HL-60/S4 treated with retinoic acid at 250 ng/mL for 4 days and 3 days (cell line): ENCODE results near the gene SIRPA.

Source experiments
- in situ Hi-C: fragments of 300-500 bp; cut with MboI; formaldehyde crosslinking; loops from 2 replicates; pipeline ENCODE4 v1.7.0; 2022; ENCODE audit warnings: low sequenced_read_pairs

SIRPA gene

DNA sequence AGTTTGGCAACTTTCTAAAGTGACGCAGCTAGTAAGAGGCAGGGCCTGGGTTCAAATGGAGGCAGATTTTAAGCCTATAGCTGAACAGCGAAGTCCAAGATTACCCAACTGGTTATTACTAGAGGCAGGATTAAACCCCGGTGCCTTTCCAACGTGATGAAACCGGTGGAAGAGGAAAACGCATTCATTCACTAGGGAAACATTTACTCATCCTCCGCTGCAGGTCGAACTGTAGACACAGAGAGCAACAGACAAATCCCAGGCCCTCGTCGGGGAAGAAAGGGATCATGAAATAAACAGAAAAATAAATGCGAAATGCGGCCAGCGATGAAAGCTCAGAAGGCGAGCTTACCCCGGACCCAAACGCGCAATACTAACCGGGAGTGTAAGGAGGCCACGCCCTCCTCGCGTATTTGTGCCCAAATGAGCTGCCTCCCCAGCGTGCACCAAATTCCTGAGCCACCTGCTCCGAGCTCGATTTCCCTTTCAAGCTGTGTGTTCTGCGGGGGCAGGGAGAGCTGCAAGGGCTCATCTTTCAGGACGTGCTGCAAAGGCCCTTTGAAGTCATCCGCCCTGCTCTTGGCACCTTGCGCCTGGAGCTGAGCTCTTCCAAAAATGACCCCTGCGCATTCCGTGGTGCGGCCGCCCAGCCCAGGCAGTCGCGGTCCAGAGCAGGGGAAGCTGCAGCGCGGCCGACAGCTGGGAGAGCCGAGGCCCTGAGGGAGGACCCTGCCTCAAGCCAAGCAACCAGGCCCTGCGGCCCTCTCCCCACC lies 51.7 kb downstream of the SIRPA start:
- in situ Hi-C loops: no loop called here

DNA sequence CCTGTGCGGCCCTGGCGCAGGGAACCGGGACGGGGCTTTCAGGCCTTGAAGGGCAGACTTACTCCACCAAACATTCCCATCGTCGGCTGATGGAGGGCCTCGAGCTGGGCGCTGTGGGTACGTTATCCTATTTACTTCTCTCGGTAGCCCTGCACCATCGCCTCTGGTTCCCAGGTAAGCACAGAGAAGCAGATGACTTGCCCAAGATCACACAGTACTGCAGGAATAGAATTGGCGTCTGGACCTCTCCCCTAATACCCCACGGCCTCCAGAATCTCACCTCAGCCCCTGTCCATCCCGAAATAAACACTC lies 52.3 kb downstream of the SIRPA start:
- in situ Hi-C loops: no loop called here

- in situ Hi-C loops: no loop called here
Measured at GRCh38 chr20:1949347-1950100, 54.3 kb downstream of the SIRPA start.

DNA sequence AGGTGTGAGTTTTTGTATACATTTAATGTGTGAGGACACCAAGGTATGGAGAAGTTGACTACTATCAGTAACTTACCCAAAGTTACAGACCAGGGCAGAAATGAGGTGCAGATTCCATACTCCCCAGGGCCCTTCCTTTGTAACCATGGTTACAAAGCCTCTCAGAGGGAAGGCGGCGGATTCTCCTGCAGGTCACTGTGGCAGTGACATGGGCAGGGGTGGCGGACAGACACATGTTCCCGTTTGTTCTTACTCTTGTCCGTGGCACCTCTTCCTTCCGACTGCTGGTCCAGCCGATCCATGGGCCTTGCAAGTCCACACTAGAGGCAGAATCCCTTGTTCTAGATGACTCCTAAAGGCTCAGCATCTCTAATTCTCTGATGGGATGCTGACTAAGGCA lies 55.6 kb downstream of the SIRPA start:
- in situ Hi-C loops: no loop called here

DNA sequence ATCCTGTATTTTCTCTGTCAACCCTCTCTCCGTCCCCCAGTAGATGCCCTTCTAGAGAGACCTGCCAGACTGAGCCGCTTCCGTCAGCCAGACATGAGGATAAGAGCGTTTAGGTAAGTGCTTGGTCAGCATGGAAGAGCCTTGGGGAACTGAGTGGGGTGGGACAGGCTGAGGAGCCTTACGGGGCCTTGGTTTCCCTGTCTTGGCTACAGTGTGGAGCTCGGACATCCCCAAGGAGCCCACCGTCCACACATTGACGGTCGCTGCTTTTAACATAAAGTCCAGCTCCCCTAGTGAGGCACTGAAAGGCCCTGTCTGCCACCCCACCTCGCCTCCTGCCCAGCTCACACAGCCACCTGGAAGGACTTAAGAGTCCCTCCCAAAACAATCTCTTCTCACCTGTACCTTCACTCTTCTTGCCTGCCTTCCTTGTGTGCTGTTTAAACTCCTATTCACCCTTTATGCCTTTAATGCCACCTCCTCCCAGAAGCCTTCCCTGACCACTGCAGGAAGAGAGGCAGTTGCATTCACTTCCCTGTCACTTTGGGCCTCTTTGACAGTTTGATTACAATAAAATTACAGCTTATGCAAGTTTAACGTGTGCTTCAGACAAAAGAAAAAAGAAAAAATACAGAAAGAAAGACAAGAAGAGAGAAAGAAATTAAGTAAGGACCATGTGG lies 56.4 kb downstream of the SIRPA start:
- in situ Hi-C loops: no loop called here

DNA sequence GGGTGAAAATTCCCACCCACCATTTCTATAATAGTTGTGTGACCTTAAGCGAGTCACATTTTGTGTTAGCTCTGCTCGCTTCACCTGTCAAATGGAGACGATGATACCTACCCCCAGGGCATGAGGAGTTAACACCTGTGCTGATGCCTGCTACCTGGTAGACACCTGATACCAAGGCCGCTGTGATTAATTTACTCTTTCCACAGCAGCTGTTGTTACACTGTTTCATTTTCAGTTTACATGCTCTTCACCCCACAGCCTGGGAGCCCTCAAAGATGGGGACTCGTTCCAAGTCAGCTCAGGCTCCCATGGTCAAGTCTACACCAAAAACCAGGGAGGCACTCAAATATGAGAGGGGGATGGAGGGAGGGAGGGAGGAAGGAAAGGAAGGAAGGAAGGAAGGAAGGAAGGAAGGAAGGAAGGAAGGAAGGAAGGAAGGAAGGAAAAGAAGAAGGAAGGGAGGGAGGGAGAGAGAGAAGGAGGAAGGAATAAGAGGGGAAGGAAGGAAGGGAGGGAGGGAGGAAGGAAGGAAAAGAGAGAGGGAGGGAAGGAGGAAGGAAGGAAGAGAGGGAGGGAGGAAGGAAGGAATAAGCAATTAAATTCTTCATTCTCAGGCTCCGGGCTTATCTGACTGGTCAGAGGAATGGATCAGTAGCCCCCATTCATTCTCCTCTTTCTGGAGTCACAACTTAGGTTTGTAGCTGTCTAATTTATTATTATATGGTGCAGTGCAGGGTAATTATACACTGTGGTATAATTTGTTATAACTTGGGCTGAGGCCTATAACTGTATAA lies 57.7 kb downstream of the SIRPA start:
- in situ Hi-C loops: no loop called here

DNA sequence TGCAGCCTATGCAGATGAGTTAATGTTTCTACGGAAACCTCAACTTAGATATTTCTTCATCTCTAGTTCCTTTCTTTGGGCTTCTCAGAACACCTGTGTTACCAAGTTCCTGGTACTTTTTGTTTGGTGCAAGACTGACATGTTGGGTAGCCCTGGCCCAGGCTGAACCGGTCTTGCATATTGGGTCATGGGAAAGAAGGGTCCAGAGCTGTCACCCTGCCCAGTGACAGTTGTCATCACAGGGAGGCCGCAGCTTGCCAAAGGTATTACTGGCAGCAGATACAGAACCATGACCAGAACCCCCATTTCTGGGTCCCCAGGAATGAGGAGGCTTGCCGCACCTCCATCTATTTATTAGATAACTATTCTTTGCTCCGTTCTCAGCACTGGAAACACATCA lies 58.4 kb downstream of the SIRPA start:
- in situ Hi-C loops: no loop called here

- in situ Hi-C loops: no loop called here
Measured at GRCh38 chr20:1955217-1955616, 60.0 kb downstream of the SIRPA start.

- in situ Hi-C loops: no loop called here
Measured at GRCh38 chr20:1958426-1958825, 63.2 kb downstream of the SIRPA start.

GRCh38 chr20:1959156-1959555 lies 63.9 kb downstream of the SIRPA start:
- in situ Hi-C loops: no loop called here

- in situ Hi-C loops: no loop called here
Measured at GRCh38 chr20:1961374-1961773, 66.2 kb downstream of the SIRPA start.

DNA sequence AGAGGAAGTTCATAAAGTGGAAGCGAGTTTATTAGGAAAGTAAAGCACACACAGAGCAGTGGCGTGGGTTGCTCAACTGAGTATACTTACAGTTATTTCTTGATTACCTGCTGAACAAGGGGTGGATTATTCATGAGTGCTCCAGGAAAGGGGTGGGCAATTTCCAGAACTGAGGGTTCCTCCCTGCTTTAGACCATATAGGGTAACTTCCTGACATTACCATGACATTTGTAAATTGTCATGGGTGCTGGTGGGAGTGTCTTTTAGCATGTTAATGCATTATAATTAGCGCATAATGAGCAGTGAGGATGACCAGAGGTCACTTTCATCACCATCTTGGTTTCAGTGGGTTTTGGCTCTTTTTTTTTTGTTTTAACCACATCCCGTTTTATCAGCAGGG lies 68.9 kb downstream of the SIRPA start:
- in situ Hi-C loops: no loop called here

DNA sequence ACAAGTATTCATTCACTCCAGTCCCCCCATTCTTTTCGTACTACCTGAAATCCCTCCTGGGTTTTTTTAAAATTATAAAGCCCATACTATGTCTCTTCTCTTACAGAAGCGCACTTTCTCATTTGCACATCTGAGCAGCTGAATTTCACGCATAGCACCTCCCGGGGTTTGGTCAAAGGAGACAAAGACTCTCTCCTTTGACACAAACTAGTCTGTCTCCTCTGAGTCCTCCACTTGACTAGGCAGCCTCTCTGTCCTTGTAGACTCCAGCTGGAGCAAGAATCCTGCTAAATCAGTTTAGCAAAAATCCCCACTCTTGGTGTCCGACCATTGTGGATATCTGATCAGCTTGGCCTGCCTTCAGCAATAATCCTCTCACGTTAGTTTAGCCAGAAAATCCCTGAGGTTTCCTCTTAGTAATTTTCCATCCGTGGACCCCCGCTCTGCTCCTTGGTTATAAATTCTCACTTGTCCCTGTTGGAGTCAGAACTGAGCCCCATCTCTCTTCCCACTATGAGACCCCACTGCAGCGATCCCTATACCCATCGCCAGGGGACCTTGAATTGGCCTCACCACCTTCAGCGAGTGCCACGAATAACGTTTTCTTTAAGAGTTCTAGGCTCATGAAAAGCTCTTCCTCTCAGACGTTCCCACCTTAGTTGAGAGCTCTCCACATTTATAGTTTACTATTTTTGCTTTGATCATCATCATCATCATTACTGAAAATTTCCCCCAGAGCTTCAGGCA lies 69.6 kb downstream of the SIRPA start:
- in situ Hi-C loops: no loop called here

DNA sequence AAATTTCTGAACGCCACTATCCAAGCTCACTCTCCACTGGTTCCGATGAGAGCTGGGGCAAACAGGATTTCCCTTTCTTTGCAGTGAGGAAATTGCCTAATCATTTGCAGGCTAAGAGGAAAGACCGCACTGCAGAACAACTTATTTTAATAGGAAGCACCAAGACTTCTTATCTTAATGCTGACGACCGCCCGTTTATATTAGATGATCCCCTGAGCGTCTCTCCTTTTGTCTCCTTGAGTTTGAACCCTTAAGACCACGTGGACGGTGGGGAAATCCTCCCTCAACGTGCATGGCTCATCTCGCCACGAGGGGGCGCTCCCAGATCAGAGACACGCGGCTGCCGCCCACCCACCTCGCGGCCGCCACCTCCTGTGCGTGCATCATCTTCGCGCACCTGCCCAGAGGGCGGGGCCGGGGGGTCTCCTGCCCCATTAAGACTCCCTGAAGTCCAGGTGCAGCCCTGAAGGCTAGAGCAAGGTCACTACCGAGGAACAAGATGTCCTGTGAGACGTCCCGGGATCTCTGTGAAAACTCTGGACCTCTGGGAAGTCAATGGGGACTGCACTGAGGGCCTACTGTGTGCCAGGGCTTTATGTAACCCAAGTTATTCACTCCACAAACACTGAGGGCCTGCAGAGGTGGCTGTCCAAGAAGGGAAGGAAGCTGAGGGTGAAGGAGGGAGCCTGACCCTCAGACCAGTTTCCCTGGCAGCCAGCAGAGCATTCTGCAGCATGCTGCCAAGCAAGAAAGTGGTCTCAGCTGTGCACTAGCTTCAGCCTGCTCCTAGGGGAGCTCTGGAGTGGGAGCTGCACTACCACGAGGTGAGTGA lies 70.5 kb downstream of the SIRPA start:
- in situ Hi-C loops: no loop called here

DNA sequence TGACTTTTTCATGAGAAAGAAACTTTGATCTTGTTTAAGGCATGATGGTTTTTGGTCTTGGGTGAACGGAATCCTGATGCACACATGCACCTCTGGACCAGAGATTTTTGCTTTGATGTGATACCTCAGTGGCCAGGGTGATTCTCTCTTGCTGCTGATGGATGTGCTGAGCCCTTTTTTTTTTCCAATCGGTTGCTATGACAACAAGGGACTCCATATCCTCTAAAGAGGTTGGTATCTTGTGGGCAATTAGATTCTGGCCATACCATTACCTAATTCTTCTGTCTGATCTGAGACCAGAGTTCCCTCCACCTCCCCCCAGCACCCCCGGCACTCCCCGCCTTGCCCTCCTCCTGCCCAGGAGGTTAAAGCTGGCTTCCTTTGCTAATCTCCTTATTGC lies 73.8 kb downstream of the SIRPA start:
- in situ Hi-C loops: no loop called here

DNA sequence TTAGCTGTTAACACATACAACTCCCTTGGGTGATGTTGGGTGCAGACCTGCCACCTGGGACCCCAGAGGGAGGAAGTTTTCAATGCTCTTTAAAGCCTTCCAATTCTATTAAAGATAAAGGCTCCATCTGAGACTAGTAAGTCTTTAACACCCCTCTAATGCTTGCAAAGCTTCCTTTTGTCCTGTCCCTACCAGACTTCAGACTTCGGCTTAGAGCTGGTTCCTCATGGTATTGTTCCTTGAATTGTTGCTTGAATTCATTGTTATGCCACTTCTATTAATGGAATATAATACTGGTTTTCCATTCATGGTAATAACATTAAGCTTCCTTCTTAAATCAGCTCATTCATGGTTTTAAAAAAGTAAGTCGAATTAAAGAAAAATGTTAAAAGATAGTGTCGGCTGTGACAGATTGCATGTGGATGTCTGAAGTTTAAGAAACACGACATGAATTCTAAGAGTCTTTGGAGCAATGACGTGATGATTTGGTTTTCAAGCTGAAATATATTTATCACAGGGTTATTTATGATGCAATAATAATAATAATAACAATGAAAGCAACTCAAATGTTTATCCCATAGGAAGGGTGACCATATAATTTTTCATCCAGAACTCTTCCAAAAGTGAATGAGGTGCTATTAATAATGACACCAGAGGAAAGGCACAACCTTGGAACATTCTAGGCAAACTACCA lies 76.8 kb downstream of the SIRPA start:
- in situ Hi-C loops: no loop called here

DNA sequence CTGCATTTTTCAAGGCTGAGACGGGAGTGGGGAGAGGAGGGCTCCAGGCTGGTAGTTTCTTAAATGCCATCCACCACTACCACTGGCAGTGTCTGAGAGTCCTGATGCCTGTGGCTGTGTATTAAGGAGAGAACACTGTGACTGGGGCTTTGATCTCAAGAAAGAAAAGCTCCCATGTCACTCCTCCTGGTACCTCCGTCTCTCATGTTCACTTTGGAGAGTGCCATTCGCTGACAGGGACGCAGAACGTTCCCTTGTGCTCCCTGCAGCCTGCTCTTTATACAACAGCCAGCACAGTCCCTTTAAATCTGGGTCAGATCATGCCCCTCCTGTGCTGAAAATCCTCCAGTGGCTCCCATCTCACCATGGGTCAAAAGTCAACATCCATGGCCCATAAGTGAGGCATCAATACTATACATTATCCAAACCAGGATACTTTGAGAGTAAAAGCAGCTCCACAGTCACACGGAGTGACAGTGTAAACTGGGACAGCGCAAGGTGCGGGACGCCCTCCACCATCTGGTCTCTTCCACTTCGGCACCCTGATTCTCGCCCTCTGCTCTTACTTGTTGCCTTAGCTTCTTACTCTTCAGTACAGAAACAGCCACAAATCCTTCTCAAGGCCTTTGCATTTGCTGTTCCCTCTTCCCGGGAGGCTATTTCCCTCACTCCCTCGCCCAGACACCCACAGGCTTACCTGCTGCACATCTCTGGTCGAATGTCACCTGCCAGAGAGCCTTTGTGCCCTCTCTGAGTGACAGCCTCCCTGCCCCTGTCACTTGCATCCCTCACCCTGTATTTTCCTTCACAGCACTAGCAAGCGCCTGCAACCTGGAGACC lies 78.6 kb downstream of the SIRPA start:
- in situ Hi-C loops: no loop called here

- in situ Hi-C loops: no loop called here
Measured at GRCh38 chr20:1975291-1975690, 80.1 kb downstream of the SIRPA start.
